Renal cortex interstitium (tissue), 11 donors: Measurements from ENCODE around the gene STIL. TPM values are rescaled to one million over a fixed set of nuclear protein-coding genes. Genes with fewer than 3 reads are reported as not detected.
"Not testable (repeated sequence)": the region's sequence is repeated elsewhere in the genome, so short reads cannot be mapped to it uniquely, and the experiment has no call there.

Source experiments
- DNase-seq, 11 donors: peaks; one replicate each; pipeline ENCODE4 v3.0.0-alpha.2; 2013; ENCODE audit warnings: low read depth in 9 of 11, low spot score in 4 of 11; ENCODE audit errors: extremely low read depth in 1 of 11
- polyA plus RNA-seq, 3 donors: library from polyadenylated mRNA; unstranded; fragments of 120-200 nt; gene quantifications; one replicate each; pipeline ENCODE4 v1.2.1, GENCODE V29; 2013; ENCODE audit not compliant: insufficient read length in 3 of 3

STIL gene
- polyA plus RNA-seq, 3 donors: 9.8 to 10.5 (median 10.0) TPM

GRCh38 chr1:47209091-47209490 is 104.9 kb downstream of the STIL start:
- no peak for DNase-seq

- no peak for DNase-seq
These were observed 105.5 kb downstream of the STIL start for GRCh38 chr1:47208374-47208850.

- DNase-seq: no peak
These were observed 106.1 kb downstream of the STIL start for GRCh38 chr1:47207803-47208373.

- DNase-seq: no peak
These were observed 108.0 kb downstream of the STIL start for GRCh38 chr1:47205918-47206317.

- DNase-seq: not testable (repeated sequence)
These were observed 110.4 kb downstream of the STIL start for GRCh38 chr1:47203504-47203903.

- DNase-seq: no peak
These were observed 112.8 kb downstream of the STIL start for GRCh38 chr1:47201179-47201578.

Other genes with a start within 250 kb of the STIL start
- gene CYP4Z1, start 246.9 kb downstream of the STIL start, polyA plus RNA-seq: under 1 TPM; 0.17 to 0.33 (median 0.20) TPM
- gene CYP4A22, start 176.7 kb downstream of the STIL start, polyA plus RNA-seq: 1 to 10 TPM; 5.0 to 6.1 (median 6.0) TPM
- gene PDZK1IP1, start 124.1 kb downstream of the STIL start, polyA plus RNA-seq: 10 to 100 TPM; 34.8 to 62.1 (median 37.8) TPM
- gene TAL1, start 81.9 kb downstream of the STIL start, polyA plus RNA-seq: 1 to 10 TPM; 5.2 to 5.6 (median 5.5) TPM
- 10 to 100 TPM; 65.7 to 75.9 (median 66.7) TPM for gene CMPK1, start 19.6 kb upstream of the STIL start, polyA plus RNA-seq
- gene FOXE3, start 102.1 kb upstream of the STIL start, polyA plus RNA-seq: under 1 TPM; 0.18 to 0.20 (median 0.19) TPM
- 1 to 10 TPM; 6.0 to 9.0 (median 6.8) TPM for gene FOXD2, start 123.9 kb upstream of the STIL start, polyA plus RNA-seq